HepG2 (cell line): Measurements from ENCODE around the gene GSTA1. TPM values are rescaled to one million over a fixed set of nuclear protein-coding genes. Genes with fewer than 3 reads are reported as not detected.

ENCODE experiments used
- ATM ChIP-seq: fragments of 450-650 bp; IDR thresholded peaks from 2 replicates; pipeline ENCODE4 v1.7.1; 2017; ENCODE audit warnings: mild to moderate bottlenecking, borderline replicate concordance
- DNMT3B ChIP-seq: conservative IDR thresholded peaks from 2 replicates; pipeline ENCODE4 v1.6.1; 2016; ENCODE audit warnings: missing biosample characterization, control low read depth
- KAT2B ChIP-seq: fragments of 150-350 bp; IDR thresholded peaks from 2 replicates; pipeline ENCODE4 v1.6.1; 2014; ENCODE audit warnings: low read depth, low read length, borderline replicate concordance
- POLR2AphosphoS5 ChIP-seq: IDR thresholded peaks from 2 replicates; pipeline ENCODE4 v1.6.1; 2012; ENCODE audit warnings: low read depth, low read length
- SIX1 ChIP-seq: sonication (generic); formaldehyde crosslinking; IDR thresholded peaks from 2 replicates; pipeline ENCODE4 v1.4.0; 2020; ENCODE audit warnings: missing genetic modification reagents, borderline replicate concordance
- SMAD1 ChIP-seq: sonication (generic); formaldehyde crosslinking; IDR thresholded peaks from 2 replicates; pipeline ENCODE4 v1.4.0; 2020; ENCODE audit warnings: missing genetic modification reagents, low read depth, mild to moderate bottlenecking, borderline replicate concordance
- TRIM24 ChIP-seq: sonication (generic); formaldehyde crosslinking; IDR thresholded peaks from 2 replicates; pipeline ENCODE4 v1.8.0; 2022; ENCODE audit warnings: mild to moderate bottlenecking, missing genetic modification reagents
- ZIK1 ChIP-seq: sonication (generic); formaldehyde crosslinking; IDR thresholded peaks from 2 replicates; pipeline ENCODE4 v1.5.0; 2020; ENCODE audit warnings: mild to moderate bottlenecking, low read depth, missing genetic modification reagents, borderline replicate concordance
- ZNF343 ChIP-seq: sonication (generic); formaldehyde crosslinking; IDR thresholded peaks from 2 replicates; pipeline ENCODE4 v1.4.0; 2020; ENCODE audit warnings: mild to moderate bottlenecking, missing genetic modification reagents
- ZNF569 ChIP-seq: sonication (generic); formaldehyde crosslinking; IDR thresholded peaks from 2 replicates; pipeline ENCODE4 v1.5.0; 2020; ENCODE audit warnings: mild to moderate bottlenecking, missing genetic modification reagents, moderate library complexity, borderline replicate concordance
- ZNF629 ChIP-seq: sonication (generic); formaldehyde crosslinking; conservative IDR thresholded peaks from 2 replicates; pipeline ENCODE4 v1.5.0; 2020; ENCODE audit warnings: missing genetic modification reagents
- ZNF879 ChIP-seq: sonication (generic); formaldehyde crosslinking; IDR thresholded peaks from 2 replicates; pipeline ENCODE4 v1.8.1; 2023; ENCODE audit warnings: missing genetic modification reagents
- polyA plus RNA-seq, 8 experiments: library from polyadenylated mRNA; depleted of rRNA in 3 of 8; stranded (reverse) in 7 of 8; unstranded in 1 of 8; fragments of >200 nt; fragmentation: Illumina TruSeq in 4 of 8; extraction: Trizol in 4 of 8; gene quantifications; 2 replicates each; pipeline versions ENCODE4 v1.2.1 to v1.2.3, GENCODE V29; 2011 to 2016; ENCODE audit warnings: low read depth in 4 of 8, missing spikeins in 1 of 8, mixed read lengths in 1 of 8; ENCODE audit not compliant: insufficient read depth in 1 of 8
- total RNA-seq, 5 experiments: library from RNA; depleted of rRNA; stranded (reverse); fragments of >200 nt; fragmentation: Illumina TruSeq; extraction: Trizol; gene quantifications; 2 replicates each; pipeline ENCODE4 v1.2.3, GENCODE V29; 2016; ENCODE audit warnings: low read depth in 1 of 5
- TF ChIP-seq, protein P1 (sequence below): sonication (generic); formaldehyde crosslinking; IDR thresholded peaks from 2 replicates; pipeline ENCODE4 v1.5.1; 2020; ENCODE audit warnings: missing genetic modification reagents, mild to moderate bottlenecking, borderline replicate concordance
- TF ChIP-seq, protein P2 (sequence below): IDR thresholded peaks from 2 replicates; pipeline ENCODE4 v1.6.1; 2016; ENCODE audit warnings: low read depth, borderline replicate concordance
- TF ChIP-seq, protein P3 (sequence below): sonication (generic); formaldehyde crosslinking; IDR thresholded peaks from 2 replicates; pipeline ENCODE4 v1.4.0; 2020; ENCODE audit warnings: mild to moderate bottlenecking, missing genetic modification reagents
- TF ChIP-seq, protein P4 (sequence below): sonication (generic); formaldehyde crosslinking; IDR thresholded peaks from 2 replicates; pipeline ENCODE4 v1.5.0; 2020; ENCODE audit warnings: missing genetic modification reagents
- TF ChIP-seq, protein P5 (sequence below): sonication (generic); formaldehyde crosslinking; IDR thresholded peaks from 2 replicates; pipeline ENCODE4 v1.5.1; 2020; ENCODE audit warnings: mild to moderate bottlenecking, missing genetic modification reagents, moderate library complexity

Gene GSTA1
- total and polyA plus RNA-seq, 2 of the 13 experiments (the other 11 are each of a cell fraction or from before 2014, with no cell fraction given): 6.2 to 282 TPM

DNA sequence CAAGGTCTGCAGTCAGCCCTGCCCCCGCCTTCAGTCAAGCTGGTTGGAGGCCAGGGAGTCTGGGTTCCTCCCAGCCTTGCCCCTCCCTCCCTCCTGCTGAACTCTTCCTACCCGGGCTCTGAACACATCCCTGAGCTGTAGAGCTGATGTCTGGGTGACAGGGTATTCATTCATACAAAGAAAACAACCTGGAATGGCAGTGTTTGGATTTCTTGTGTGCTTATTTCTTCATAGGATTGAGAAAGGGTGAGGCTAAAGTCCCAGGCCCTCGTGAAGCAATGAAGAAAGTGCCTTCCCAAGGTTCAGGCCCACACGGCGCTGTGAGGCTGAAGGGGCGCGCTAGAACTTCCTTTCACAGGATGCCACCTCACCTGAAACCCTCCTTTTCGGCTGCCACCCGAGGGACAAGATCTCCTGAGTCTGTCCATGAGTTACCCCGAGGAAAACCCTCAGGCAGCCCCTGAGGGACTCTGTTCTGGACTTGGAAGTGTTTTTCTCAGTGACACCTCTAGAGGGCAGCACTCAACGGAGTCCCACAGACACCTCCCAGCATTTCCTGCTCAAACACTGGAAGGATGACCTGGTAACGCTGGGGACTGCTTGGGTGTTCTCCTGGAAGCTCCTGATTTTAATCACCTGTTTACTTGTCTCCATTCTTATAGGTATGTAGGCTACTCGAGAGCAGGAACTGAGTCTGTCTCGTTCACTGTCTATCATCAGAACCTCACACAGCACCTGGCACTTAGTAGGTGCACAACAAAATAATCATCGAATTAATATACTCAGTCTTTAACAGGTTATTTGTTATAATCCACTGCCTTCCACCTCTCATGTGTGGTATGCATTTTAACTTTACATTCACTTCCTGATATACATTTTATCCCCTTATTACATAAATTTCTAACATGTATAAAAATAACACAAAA is 11.8 kb upstream of the GSTA1 start (continued):
- TF ChIP-seq, protein P1, sequence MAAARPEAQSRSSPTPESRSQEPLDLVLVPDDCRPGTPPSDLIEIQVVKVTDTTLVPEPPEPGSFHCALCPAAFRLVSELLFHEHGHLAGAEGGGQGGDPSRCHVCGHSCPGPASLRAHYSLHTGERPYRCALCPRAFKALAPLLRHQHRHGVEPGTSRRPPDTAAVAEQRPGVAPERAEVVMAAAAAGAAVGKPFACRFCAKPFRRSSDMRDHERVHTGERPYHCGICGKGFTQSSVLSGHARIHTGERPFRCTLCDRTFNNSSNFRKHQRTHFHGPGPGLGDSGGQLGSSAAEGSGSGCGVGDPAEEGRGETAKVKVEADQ: 0 out of 2 replicates have a peak, but pooled peaks have one; percentile 33
- TF ChIP-seq TRIM24 (CRISPR knock-in tag): no peak
- TF ChIP-seq ZIK1 (CRISPR knock-in tag): no peak
- TF ChIP-seq ZNF569 (CRISPR knock-in tag): no peak
- peak; percentile 40; the same call in 1 of the 2 replicates for TF ChIP-seq POLR2AphosphoS5
- no peak for TF ChIP-seq ZNF879
- TF ChIP-seq SIX1 (CRISPR knock-in tag): no peak
- TF ChIP-seq ATM: no peak
- TF ChIP-seq, protein P2, sequence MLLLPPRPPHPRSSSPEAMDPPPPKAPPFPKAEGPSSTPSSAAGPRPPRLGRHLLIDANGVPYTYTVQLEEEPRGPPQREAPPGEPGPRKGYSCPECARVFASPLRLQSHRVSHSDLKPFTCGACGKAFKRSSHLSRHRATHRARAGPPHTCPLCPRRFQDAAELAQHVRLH (CRISPR knock-in tag): no peak
- TF ChIP-seq ZNF343 (CRISPR knock-in tag): peak; percentile 78
- TF ChIP-seq KAT2B: no peak
- TF ChIP-seq, protein P3, sequence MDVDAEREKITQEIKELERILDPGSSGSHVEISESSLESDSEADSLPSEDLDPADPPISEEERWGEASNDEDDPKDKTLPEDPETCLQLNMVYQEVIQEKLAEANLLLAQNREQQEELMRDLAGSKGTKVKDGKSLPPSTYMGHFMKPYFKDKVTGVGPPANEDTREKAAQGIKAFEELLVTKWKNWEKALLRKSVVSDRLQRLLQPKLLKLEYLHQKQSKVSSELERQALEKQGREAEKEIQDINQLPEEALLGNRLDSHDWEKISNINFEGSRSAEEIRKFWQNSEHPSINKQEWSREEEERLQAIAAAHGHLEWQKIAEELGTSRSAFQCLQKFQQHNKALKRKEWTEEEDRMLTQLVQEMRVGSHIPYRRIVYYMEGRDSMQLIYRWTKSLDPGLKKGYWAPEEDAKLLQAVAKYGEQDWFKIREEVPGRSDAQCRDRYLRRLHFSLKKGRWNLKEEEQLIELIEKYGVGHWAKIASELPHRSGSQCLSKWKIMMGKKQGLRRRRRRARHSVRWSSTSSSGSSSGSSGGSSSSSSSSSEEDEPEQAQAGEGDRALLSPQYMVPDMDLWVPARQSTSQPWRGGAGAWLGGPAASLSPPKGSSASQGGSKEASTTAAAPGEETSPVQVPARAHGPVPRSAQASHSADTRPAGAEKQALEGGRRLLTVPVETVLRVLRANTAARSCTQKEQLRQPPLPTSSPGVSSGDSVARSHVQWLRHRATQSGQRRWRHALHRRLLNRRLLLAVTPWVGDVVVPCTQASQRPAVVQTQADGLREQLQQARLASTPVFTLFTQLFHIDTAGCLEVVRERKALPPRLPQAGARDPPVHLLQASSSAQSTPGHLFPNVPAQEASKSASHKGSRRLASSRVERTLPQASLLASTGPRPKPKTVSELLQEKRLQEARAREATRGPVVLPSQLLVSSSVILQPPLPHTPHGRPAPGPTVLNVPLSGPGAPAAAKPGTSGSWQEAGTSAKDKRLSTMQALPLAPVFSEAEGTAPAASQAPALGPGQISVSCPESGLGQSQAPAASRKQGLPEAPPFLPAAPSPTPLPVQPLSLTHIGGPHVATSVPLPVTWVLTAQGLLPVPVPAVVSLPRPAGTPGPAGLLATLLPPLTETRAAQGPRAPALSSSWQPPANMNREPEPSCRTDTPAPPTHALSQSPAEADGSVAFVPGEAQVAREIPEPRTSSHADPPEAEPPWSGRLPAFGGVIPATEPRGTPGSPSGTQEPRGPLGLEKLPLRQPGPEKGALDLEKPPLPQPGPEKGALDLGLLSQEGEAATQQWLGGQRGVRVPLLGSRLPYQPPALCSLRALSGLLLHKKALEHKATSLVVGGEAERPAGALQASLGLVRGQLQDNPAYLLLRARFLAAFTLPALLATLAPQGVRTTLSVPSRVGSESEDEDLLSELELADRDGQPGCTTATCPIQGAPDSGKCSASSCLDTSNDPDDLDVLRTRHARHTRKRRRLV (CRISPR knock-in tag): no peak
- 0 out of 2 replicates have a peak, but pooled peaks have one; percentile 65 for TF ChIP-seq SMAD1 (CRISPR knock-in tag)
- no peak; the same call in 1 of the 2 replicates for TF ChIP-seq DNMT3B (CRISPR knock-in tag)
- TF ChIP-seq, protein P4, sequence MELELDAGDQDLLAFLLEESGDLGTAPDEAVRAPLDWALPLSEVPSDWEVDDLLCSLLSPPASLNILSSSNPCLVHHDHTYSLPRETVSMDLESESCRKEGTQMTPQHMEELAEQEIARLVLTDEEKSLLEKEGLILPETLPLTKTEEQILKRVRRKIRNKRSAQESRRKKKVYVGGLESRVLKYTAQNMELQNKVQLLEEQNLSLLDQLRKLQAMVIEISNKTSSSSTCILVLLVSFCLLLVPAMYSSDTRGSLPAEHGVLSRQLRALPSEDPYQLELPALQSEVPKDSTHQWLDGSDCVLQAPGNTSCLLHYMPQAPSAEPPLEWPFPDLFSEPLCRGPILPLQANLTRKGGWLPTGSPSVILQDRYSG: 0 out of 2 replicates have a peak, but pooled peaks have one; percentile 31
- TF ChIP-seq, protein P5, sequence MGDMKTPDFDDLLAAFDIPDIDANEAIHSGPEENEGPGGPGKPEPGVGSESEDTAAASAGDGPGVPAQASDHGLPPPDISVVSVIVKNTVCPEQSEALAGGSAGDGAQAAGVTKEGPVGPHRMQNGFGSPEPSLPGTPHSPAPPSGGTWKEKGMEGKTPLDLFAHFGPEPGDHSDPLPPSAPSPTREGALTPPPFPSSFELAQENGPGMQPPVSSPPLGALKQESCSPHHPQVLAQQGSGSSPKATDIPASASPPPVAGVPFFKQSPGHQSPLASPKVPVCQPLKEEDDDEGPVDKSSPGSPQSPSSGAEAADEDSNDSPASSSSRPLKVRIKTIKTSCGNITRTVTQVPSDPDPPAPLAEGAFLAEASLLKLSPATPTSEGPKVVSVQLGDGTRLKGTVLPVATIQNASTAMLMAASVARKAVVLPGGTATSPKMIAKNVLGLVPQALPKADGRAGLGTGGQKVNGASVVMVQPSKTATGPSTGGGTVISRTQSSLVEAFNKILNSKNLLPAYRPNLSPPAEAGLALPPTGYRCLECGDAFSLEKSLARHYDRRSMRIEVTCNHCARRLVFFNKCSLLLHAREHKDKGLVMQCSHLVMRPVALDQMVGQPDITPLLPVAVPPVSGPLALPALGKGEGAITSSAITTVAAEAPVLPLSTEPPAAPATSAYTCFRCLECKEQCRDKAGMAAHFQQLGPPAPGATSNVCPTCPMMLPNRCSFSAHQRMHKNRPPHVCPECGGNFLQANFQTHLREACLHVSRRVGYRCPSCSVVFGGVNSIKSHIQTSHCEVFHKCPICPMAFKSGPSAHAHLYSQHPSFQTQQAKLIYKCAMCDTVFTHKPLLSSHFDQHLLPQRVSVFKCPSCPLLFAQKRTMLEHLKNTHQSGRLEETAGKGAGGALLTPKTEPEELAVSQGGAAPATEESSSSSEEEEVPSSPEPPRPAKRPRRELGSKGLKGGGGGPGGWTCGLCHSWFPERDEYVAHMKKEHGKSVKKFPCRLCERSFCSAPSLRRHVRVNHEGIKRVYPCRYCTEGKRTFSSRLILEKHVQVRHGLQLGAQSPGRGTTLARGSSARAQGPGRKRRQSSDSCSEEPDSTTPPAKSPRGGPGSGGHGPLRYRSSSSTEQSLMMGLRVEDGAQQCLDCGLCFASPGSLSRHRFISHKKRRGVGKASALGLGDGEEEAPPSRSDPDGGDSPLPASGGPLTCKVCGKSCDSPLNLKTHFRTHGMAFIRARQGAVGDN (CRISPR knock-in tag): peak; percentile 76
- TF ChIP-seq ZNF629: 0 out of 2 replicates have a peak, but pooled peaks have one; percentile 6
